SU-DHL-6 (cell line): ENCODE measurements around the gene AK2.

ENCODE experiments used
- H2AFZ ChIP-seq: fragments of 200-600 bp; sonication (generic); 2 replicates; pipeline ENCODE4 v1.6.1; 2014; ENCODE audit warnings: low read depth, mild to moderate bottlenecking, moderate library complexity, mixed read lengths, antibody characterized with exemption, low read length; ENCODE audit not compliant: severe bottlenecking
- H3F3A ChIP-seq: fragments of 200-600 bp; shearing (Covaris generic); 2 replicates; pipeline ENCODE4 v1.6.0; 2016; ENCODE audit warnings: antibody characterized with exemption, mild to moderate bottlenecking; ENCODE audit not compliant: insufficient read depth
- H3K27ac ChIP-seq: fragments of 200-600 bp; sonication (generic); 2 replicates; pipeline ENCODE4 v1.5.1; 2016; ENCODE audit warnings: low read depth, mild to moderate bottlenecking, low read length, moderate library complexity, mixed read lengths
- H3K27me3 ChIP-seq: fragments of 200-600 bp; sonication (generic), shearing (Covaris generic); 2 replicates; pipeline ENCODE4 v1.6.0; 2014; ENCODE audit warnings: mild to moderate bottlenecking, low read length
- H3K36me3 ChIP-seq: fragments of 200-600 bp; sonication (generic); 2 replicates; pipeline ENCODE4 v1.6.1; 2014; ENCODE audit warnings: mild to moderate bottlenecking, low read length, mixed read lengths
- H3K4me2 ChIP-seq: fragments of 300-600, 200-600 bp; shearing (Covaris generic), sonication (generic); 2 replicates; pipeline ENCODE4 v1.6.0; 2014; ENCODE audit warnings: low read length, low read depth, mild to moderate bottlenecking; ENCODE audit not compliant: poor library complexity, severe bottlenecking
- H3K4me3 ChIP-seq: fragments of 200-600 bp; sonication (generic); 2 replicates; pipeline ENCODE4 v1.5.1; 2014; ENCODE audit warnings: antibody characterized with exemption, low read length, mild to moderate bottlenecking, mixed read lengths; ENCODE audit not compliant: insufficient read depth, poor library complexity, severe bottlenecking
- H3K79me2 ChIP-seq: fragments of 200-600 bp; sonication (generic); 2 replicates; pipeline ENCODE4 v1.6.1; 2014; ENCODE audit warnings: mild to moderate bottlenecking, low read length, moderate library complexity; ENCODE audit not compliant: insufficient read depth
- H3K9ac ChIP-seq: fragments of 200-600 bp; sonication (generic); 2 replicates; pipeline ENCODE4 v1.7.0; 2014; ENCODE audit warnings: mild to moderate bottlenecking, low read length
- H3K9me2 ChIP-seq: fragments of 200-600 bp; sonication (generic); replicated peaks from 2 replicates; pipeline ENCODE4 v1.6.1; 2014; ENCODE audit warnings: low read length; ENCODE audit not compliant: insufficient read depth
- H3K9me3 ChIP-seq: fragments of 200-600 bp; sonication (generic); 2 replicates; pipeline ENCODE4 v1.6.1; 2014; ENCODE audit warnings: low read length, mixed read lengths; ENCODE audit not compliant: insufficient read depth
- H4K20me1 ChIP-seq: fragments of 200-600 bp; sonication (generic); 2 replicates; pipeline ENCODE4 v1.6.1; 2014; ENCODE audit warnings: low read depth, mild to moderate bottlenecking, antibody characterized with exemption, low read length, moderate library complexity, mixed read lengths
- EZH2phosphoT487 ChIP-seq: fragments of 200-600 bp; sonication (generic), shearing (Covaris generic); conservative IDR thresholded peaks from 2 replicates; pipeline ENCODE4 v1.6.1; 2018; ENCODE audit warnings: mild to moderate bottlenecking, antibody characterized with exemption, low read length, moderate library complexity, mixed read lengths
- TF ChIP-seq, protein P1 (sequence below): fragments of 200-600 bp; sonication (generic); IDR thresholded peaks from one replicate; pipeline ENCODE4 v1.5.1; 2017; ENCODE audit warnings: antibody characterized with exemption, mild to moderate bottlenecking, low read length, moderate library complexity; ENCODE audit not compliant: insufficient read depth, poor library complexity, severe bottlenecking

The AK2 gene

GRCh38 chr1:33005117-33005837 is 31.4 kb downstream of the AK2 start:
- Histone ChIP-seq H3K9me2 (no peaks in the 10 kb centered on the region), H3K4me2 (no peak overlapping the region), H3K9me3 (no peaks in the 10 kb centered on the region), H3F3A (no peaks in the 10 kb centered on the region), H3K27ac (no peak overlapping the region), H3K79me2 (no peaks in the 10 kb centered on the region), H3K9ac (no peak overlapping the region), H4K20me1 (no peaks in the 10 kb centered on the region), H3K36me3 (no peaks in the 10 kb centered on the region), H2AFZ (no peak overlapping the region), H3K4me3 (no peak overlapping the region), H3K27me3 (no peaks in the 10 kb centered on the region)
- TF ChIP-seq, protein P1, sequence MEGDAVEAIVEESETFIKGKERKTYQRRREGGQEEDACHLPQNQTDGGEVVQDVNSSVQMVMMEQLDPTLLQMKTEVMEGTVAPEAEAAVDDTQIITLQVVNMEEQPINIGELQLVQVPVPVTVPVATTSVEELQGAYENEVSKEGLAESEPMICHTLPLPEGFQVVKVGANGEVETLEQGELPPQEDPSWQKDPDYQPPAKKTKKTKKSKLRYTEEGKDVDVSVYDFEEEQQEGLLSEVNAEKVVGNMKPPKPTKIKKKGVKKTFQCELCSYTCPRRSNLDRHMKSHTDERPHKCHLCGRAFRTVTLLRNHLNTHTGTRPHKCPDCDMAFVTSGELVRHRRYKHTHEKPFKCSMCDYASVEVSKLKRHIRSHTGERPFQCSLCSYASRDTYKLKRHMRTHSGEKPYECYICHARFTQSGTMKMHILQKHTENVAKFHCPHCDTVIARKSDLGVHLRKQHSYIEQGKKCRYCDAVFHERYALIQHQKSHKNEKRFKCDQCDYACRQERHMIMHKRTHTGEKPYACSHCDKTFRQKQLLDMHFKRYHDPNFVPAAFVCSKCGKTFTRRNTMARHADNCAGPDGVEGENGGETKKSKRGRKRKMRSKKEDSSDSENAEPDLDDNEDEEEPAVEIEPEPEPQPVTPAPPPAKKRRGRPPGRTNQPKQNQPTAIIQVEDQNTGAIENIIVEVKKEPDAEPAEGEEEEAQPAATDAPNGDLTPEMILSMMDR = no peak
- no peak for TF ChIP-seq EZH2phosphoT487

DNA sequence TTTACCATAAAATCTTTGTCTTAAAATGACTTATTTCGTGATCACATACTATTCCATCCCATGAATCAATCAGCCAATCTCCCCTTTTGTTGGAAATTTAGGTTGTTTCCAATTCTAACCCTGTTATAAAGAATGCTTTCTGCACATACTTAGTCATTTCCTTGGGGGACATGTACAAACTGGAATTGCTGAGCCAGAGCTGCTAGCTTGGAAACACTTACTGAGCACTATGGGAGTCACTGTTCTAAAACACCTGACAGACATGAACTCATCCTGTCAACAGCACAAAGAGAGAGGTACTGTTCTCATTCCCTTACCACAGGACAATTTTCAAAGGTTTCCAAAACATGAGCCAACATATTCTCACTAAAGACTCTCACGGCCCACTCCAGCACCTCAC is 32.1 kb downstream of the AK2 start:
- Histone ChIP-seq H2AFZ (no peak overlapping the region), H3K27me3 (no peaks in the 10 kb centered on the region), H3K9me3 (no peaks in the 10 kb centered on the region), H4K20me1 (no peaks in the 10 kb centered on the region), H3K9ac (no peak overlapping the region), H3K4me2 (no peak overlapping the region), H3K4me3 (no peak overlapping the region), H3K79me2 (no peaks in the 10 kb centered on the region), H3K9me2 (no peaks in the 10 kb centered on the region), H3F3A (no peaks in the 10 kb centered on the region), H3K27ac (no peak overlapping the region), H3K36me3 (no peaks in the 10 kb centered on the region)
- TF ChIP-seq EZH2phosphoT487 = no peak
- TF ChIP-seq, protein P1 = no peak

- Histone ChIP-seq H3K9ac (no peak overlapping the region), H4K20me1 (no peaks in the 10 kb centered on the region), H3K79me2 (no peaks in the 10 kb centered on the region), H3K36me3 (no peaks in the 10 kb centered on the region), H3K9me2 (no peaks in the 10 kb centered on the region), H3K4me2 (no peak overlapping the region), H2AFZ (no peak overlapping the region), H3K27ac (no peak overlapping the region), H3K9me3 (no peaks in the 10 kb centered on the region), H3K4me3 (no peak overlapping the region), H3F3A (no peaks in the 10 kb centered on the region), H3K27me3 (no peaks in the 10 kb centered on the region)
- TF ChIP-seq, protein P1 = no peak
- TF ChIP-seq EZH2phosphoT487 = no peak
Observed at GRCh38 chr1:33003657-33004056, 33.0 kb downstream of the AK2 start.
